ENCODE data around the gene TMEM86A.
"Not testable (repeated sequence)": the region's sequence is repeated elsewhere in the genome, so short reads cannot be mapped to it uniquely, and the experiment has no call there.

TMEM86A gene

DNA sequence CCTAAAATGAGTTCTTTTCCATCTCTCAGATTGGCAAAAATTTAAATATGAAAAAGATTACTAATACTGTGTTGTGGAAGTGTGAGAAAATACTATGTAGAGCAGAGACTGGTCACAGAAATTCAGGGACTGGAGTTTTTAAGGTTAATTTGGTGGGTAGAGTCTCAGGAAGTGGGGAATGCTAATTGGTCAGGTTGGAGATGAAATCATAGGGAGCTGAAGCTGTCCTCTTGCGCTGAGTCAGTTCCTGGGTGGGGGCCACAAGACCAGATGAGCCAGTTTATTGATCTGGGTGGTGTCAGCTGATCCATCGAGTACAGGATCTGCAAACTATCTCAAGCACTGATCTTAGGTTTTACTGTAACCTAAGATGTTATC lies 29.4 kb upstream of the TMEM86A start:
- TF ChIP-seq, protein P1, sequence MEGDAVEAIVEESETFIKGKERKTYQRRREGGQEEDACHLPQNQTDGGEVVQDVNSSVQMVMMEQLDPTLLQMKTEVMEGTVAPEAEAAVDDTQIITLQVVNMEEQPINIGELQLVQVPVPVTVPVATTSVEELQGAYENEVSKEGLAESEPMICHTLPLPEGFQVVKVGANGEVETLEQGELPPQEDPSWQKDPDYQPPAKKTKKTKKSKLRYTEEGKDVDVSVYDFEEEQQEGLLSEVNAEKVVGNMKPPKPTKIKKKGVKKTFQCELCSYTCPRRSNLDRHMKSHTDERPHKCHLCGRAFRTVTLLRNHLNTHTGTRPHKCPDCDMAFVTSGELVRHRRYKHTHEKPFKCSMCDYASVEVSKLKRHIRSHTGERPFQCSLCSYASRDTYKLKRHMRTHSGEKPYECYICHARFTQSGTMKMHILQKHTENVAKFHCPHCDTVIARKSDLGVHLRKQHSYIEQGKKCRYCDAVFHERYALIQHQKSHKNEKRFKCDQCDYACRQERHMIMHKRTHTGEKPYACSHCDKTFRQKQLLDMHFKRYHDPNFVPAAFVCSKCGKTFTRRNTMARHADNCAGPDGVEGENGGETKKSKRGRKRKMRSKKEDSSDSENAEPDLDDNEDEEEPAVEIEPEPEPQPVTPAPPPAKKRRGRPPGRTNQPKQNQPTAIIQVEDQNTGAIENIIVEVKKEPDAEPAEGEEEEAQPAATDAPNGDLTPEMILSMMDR (IDR thresholded peaks at IDR 0.05; ENCODE audit: unreplicated experiment in 3 of 3): no peak
- no peaks in the 10 kb centered on the region for H3K4me1 Mint-ChIP-seq
- H3K27me3 Mint-ChIP-seq (ENCODE audit: low read depth): peaks cover 7% of the 10 kb centered on the region
- no peaks in the 10 kb centered on the region for H3K36me3 Mint-ChIP-seq (ENCODE audit: low read depth)
- H3K27ac Mint-ChIP-seq: no peak overlapping the region
- H3K4me3 Mint-ChIP-seq: no peak overlapping the region
- no peaks in the 10 kb centered on the region for H3K9me3 Mint-ChIP-seq

DNA sequence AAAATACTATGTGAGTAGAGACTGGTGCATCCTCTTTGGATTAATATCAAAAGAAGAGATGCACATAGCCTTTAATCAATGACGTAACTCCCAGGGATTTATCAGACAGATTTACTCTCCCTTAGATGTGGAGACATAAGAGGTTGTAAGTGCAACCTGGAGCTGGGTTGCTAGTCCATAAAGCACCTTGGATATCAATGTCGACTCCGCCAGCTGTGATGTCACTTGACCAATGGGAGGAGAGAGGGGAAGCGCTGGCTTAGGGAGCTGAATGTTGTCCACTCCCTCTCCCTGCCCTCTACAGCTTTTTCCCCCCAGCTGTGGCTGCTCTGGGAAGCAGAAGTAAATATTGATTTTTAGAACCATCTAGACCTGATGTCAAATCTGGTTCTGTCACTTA lies 28.9 kb upstream of the TMEM86A start:
- no peaks in the 10 kb centered on the region for H3K9me3 Mint-ChIP-seq
- H3K4me1 Mint-ChIP-seq: no peaks in the 10 kb centered on the region
- TF ChIP-seq, protein P1 (IDR thresholded peaks at IDR 0.05; ENCODE audit: unreplicated experiment in 3 of 3): no peak
- H3K4me3 Mint-ChIP-seq: no peak overlapping the region
- H3K27ac Mint-ChIP-seq: no peak overlapping the region
- no peaks in the 10 kb centered on the region for H3K36me3 Mint-ChIP-seq (ENCODE audit: low read depth)
- peaks cover 7% of the 10 kb centered on the region for H3K27me3 Mint-ChIP-seq (ENCODE audit: low read depth)

DNA sequence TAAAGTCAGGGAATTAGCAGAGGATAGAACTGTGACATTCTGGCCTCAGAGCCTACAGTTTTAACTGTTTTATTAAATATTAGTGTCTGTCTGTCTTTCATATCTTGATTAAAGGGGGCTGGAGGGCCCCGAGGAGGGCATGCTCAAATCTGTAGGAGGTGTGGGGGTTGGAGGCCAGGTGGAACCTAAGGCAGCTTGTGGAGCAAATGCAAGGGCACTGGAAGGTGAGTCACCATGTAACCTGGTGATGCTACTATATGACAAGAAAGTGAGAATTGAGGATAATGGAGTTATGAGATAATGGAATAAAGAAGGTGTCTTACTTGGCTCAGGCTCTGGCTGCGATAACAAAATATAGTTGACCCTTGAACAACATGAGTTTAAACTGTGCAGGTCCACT lies 27.3 kb upstream of the TMEM86A start:
- H3K4me1 Mint-ChIP-seq: no peaks in the 10 kb centered on the region
- TF ChIP-seq, protein P1 (IDR thresholded peaks at IDR 0.05; ENCODE audit: unreplicated experiment in 3 of 3): no peak
- H3K27me3 Mint-ChIP-seq (ENCODE audit: low read depth): peaks cover 3% of the 10 kb centered on the region
- H3K9me3 Mint-ChIP-seq: no peaks in the 10 kb centered on the region
- no peak overlapping the region for H3K27ac Mint-ChIP-seq
- no peak overlapping the region for H3K4me3 Mint-ChIP-seq
- no peaks in the 10 kb centered on the region for H3K36me3 Mint-ChIP-seq (ENCODE audit: low read depth)

DNA sequence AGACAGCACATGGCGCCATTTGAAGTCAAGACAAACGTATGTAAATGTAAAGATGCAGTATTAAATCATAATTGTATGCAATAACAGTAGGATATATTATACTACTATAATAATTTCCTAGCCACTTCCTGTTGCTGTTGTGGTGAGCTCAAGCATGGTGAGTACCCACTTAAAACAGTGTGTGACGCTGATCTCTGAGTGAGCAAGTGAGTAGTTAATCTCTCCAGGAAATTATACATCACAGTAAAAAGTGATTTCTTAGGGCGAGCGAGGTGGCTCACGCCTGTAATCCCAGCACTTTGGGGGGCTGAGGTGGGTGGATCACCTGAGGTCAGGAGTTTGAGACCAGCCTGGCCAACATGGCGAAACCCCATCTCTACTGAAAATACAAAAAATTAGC lies 26.4 kb upstream of the TMEM86A start:
- H3K9me3 Mint-ChIP-seq; H3K36me3 Mint-ChIP-seq (ENCODE audit: low read depth); H3K27me3 Mint-ChIP-seq (ENCODE audit: low read depth): not testable (repeated sequence)

DNA sequence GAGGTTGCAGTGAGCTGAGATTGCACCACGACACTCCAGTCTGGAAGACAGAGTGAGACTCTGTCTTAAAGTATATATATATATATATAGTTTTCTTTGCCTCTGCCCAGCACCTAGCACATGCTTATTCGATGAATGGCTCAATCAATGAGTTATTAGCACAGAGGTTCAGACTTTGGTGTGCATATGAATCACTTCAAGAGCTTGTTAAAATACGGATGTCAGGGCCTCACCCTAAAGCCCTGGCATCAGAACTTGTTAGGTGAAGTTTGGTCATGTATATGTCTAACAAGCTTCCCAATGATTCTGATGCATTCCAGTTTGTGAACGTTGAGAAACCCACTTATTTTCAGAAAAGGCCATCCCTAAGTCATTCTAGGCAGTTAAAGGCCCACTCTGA lies 21.8 kb upstream of the TMEM86A start:
- Mint-ChIP-seq H3K27me3 (ENCODE audit: low read depth) (no peaks in the 10 kb centered on the region), H3K9me3 (no peaks in the 10 kb centered on the region), H3K27ac (no peak overlapping the region), H3K36me3 (ENCODE audit: low read depth) (no peaks in the 10 kb centered on the region), H3K4me1 (no peaks in the 10 kb centered on the region), H3K4me3 (no peak overlapping the region)
- TF ChIP-seq, protein P1 (IDR thresholded peaks at IDR 0.05; ENCODE audit: unreplicated experiment in 3 of 3): no peak

More for the DNA sequence above, 26.4 kb upstream of the TMEM86A start:
- not testable (repeated sequence) for H3K27ac Mint-ChIP-seq, H3K4me3 Mint-ChIP-seq, H3K4me1 Mint-ChIP-seq

DNA sequence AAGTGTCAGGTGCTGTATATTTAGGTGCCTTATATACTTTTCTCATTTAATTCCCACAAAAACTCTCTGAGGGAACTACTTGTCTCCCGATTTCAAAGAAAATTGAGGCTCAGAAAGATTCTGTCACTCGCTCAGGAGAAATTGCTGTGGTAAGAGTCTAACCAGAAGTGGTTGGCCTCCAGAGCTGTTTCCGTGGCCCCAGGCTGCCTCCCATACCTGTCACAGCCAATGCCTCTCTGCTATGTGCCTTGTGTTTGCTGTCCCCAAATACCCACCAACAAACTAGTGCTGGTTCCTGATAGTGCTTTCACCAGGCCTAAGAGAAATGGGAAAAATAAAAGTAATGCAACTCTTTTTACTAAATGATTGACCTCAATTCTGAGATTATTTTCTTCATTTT lies 21.0 kb upstream of the TMEM86A start:
- H3K36me3 Mint-ChIP-seq (ENCODE audit: low read depth): no peaks in the 10 kb centered on the region
- no peaks in the 10 kb centered on the region for H3K9me3 Mint-ChIP-seq
- no peaks in the 10 kb centered on the region for H3K4me1 Mint-ChIP-seq
- no peaks in the 10 kb centered on the region for H3K27me3 Mint-ChIP-seq (ENCODE audit: low read depth)
- H3K4me3 Mint-ChIP-seq: no peak overlapping the region
- no peak overlapping the region for H3K27ac Mint-ChIP-seq
- TF ChIP-seq, protein P1 (IDR thresholded peaks at IDR 0.05; ENCODE audit: unreplicated experiment in 3 of 3): no peak

DNA sequence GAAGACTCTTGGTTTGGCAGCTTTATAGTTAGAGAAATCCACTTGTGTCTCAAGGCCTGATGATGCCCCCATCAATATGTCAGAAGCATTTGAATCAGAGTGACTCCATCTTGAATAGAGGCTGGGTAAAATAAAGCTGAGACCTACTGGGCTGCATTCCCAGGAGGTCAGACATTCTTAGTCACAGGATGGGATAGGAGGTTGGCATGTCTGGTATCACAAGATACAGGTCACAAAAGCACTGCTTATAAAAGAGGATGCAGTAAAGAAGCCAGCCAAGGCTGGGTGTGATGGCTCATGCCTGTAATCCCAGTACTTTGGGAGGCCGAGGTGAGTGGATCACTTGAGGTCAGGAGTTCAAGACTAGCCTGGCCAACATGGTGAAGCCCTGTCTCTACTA lies 16.6 kb upstream of the TMEM86A start:
- H3K27ac Mint-ChIP-seq; H3K4me1 Mint-ChIP-seq; H3K36me3 Mint-ChIP-seq (ENCODE audit: low read depth); H3K9me3 Mint-ChIP-seq; H3K4me3 Mint-ChIP-seq; H3K27me3 Mint-ChIP-seq (ENCODE audit: low read depth): not testable (repeated sequence)

All from nephron (organoid).